K562 (cell line): Measurements from ENCODE around the gene CUL2. TPM values are rescaled to one million over a fixed set of nuclear protein-coding genes. Genes with fewer than 3 reads are reported as not detected.

Experiments used
- ATAC-seq: fragments of 200-7000 bp; cut with Tn5 transposase; 3 replicates; pipeline ENCODE4 v1.9.1; 2020; ENCODE audit warnings: moderate library complexity
- BruUV-seq: library from RNA; stranded (reverse); fragments of 400-500 nt; replicated peaks from 2 replicates; lab custom pipeline; 2021; lab: Mats Ljungman, UMichigan
- CTCF ChIA-PET: fragments of 300-600 bp; formaldehyde crosslinking; extraction: SDS; loops from one replicate; lab custom pipeline; 2021; ENCODE audit warnings: low intra/inter-chr PET ratio; lab: Yijun Ruan, JAX
- POLR2A ChIA-PET: fragments of 300-600, 350-650 bp; sonication (Branson Sonifier 250); formaldehyde crosslinking; extraction: SDS; loops from one replicate; lab custom pipeline; 2021; ENCODE audit warnings: antibody characterized with exemption, inconsistent platforms; lab: Yijun Ruan, JAX
- DNase-seq, 4 experiments: peaks; one replicate each; pipeline versions ENCODE4 v3.0.0 to v3.0.0-alpha.2; 2011 to 2018; ENCODE audit warnings: low spot score in 3 of 4, mixed read lengths in 3 of 4; ENCODE audit errors: extremely low read depth in 1 of 4
- FAIRE-seq: peaks from 2 replicates; lab custom pipeline; 2011; peaks lifted over from hg19 to GRCh38; lab: Jason Lieb, UNC
- H2AFZ ChIP-seq: 2 replicates; pipeline ENCODE4 v1.6.0; 2011; ENCODE audit warnings: low read depth, low read length, control low read depth, inconsistent platforms
- H3K27ac ChIP-seq: fragments of 200-600 bp; 3 replicates; pipeline ENCODE4 v1.8.0; 2011; ENCODE audit warnings: low read depth, mild to moderate bottlenecking, control low read depth, inconsistent platforms, low read length, moderate library complexity, mixed read lengths; ENCODE audit errors: extremely low read depth
- H3K27me3 ChIP-seq, 2 experiments: fragments of 300-600 bp in 1 of 2; 2 replicates in 1 of 2; 3 replicates in 1 of 2; pipeline versions ENCODE4 v1.6.0 to v1.8.0; 2011; ENCODE audit warnings: inconsistent platforms in 2 of 2, low read length in 2 of 2, mild to moderate bottlenecking in 1 of 2, mixed read lengths in 1 of 2, moderate library complexity in 1 of 2; ENCODE audit not compliant: control insufficient read depth in 2 of 2, insufficient read depth in 2 of 2
- H3K36me3 ChIP-seq: fragments of 300-600 bp; 3 replicates; pipeline ENCODE4 v1.8.0; 2011; ENCODE audit warnings: mild to moderate bottlenecking, low read length, inconsistent platforms; ENCODE audit not compliant: control insufficient read depth, insufficient read depth
- H3K4me1 ChIP-seq, 2 experiments: fragments of 200-600 bp in 1 of 2; replicated peaks in 1 of 2; 2 replicates in 1 of 2; 3 replicates in 1 of 2; pipeline versions ENCODE4 v1.5.1 to v1.8.0; 2011; ENCODE audit warnings: inconsistent platforms in 2 of 2, low read length in 2 of 2, mild to moderate bottlenecking in 1 of 2, mixed read lengths in 1 of 2, moderate library complexity in 1 of 2; ENCODE audit not compliant: control insufficient read depth in 2 of 2, insufficient read depth in 2 of 2
- H3K4me2 ChIP-seq: 2 replicates; pipeline ENCODE4 v1.6.1; 2011; ENCODE audit warnings: low read length, control low read depth, inconsistent platforms, mixed read lengths; ENCODE audit not compliant: insufficient read depth
- H3K4me3 ChIP-seq: fragments of 200-600 bp; sonication (generic), shearing (Covaris generic); 2 replicates; pipeline ENCODE4 v1.5.1; 2016; ENCODE audit warnings: control low read depth, inconsistent platforms
- H3K79me2 ChIP-seq: fragments of 200-600 bp; 3 replicates; pipeline ENCODE4 v1.8.0; 2011; ENCODE audit warnings: low read length, inconsistent platforms; ENCODE audit not compliant: control insufficient read depth, insufficient read depth
- H3K9ac ChIP-seq, 2 experiments: 2 replicates each; pipeline versions ENCODE4 v1.6.0 to v1.6.1; 2011; ENCODE audit warnings: low read depth in 2 of 2, low read length in 2 of 2, control low read depth in 1 of 2, inconsistent platforms in 1 of 2, mild to moderate bottlenecking in 1 of 2, mixed read lengths in 1 of 2; ENCODE audit not compliant: insufficient read depth in 1 of 2
- H3K9me1 ChIP-seq: one replicate; pipeline ENCODE4 v1.6.0; 2011; ENCODE audit warnings: inconsistent platforms, mild to moderate bottlenecking, low read length, moderate library complexity; ENCODE audit not compliant: control insufficient read depth, insufficient read depth
- H3K9me3 ChIP-seq: replicated peaks from 2 replicates; pipeline ENCODE4 v1.5.1; 2011; ENCODE audit warnings: low read depth, low read length, inconsistent platforms; ENCODE audit not compliant: control insufficient read depth, insufficient read depth
- H4K20me1 ChIP-seq: replicated peaks from 2 replicates; pipeline ENCODE4 v1.6.1; 2011; ENCODE audit warnings: low read length, inconsistent platforms, mixed read lengths; ENCODE audit not compliant: control insufficient read depth, insufficient read depth
- CCNT2 ChIP-seq: IDR thresholded peaks from 2 replicates; pipeline ENCODE4 v1.6.1; 2011; ENCODE audit warnings: borderline replicate concordance, low read depth, mild to moderate bottlenecking, moderate library complexity, mixed read lengths, low read length; ENCODE audit not compliant: insufficient read length; ENCODE audit errors: extremely low read depth
- HDGF ChIP-seq: fragments of 450-650 bp; IDR thresholded peaks from 2 replicates; pipeline ENCODE4 v1.6.1; 2016
- MBD2 ChIP-seq: sonication (generic); IDR thresholded peaks from 2 replicates; pipeline ENCODE4 v1.6.1; 2016; ENCODE audit warnings: low read depth, borderline replicate concordance
- MEIS2 ChIP-seq: fragments of 450-650 bp; IDR thresholded peaks from 2 replicates; pipeline ENCODE4 v1.6.1; 2014; ENCODE audit warnings: mild to moderate bottlenecking; ENCODE audit not compliant: partially characterized antibody
- TOE1 ChIP-seq, 2 experiments: fragments of 450-650 bp in 1 of 2; sonication (generic) in 1 of 2; formaldehyde crosslinking in 1 of 2; IDR thresholded peaks; 2 replicates each; pipeline versions ENCODE4 v1.7.1 to v1.8.0; 2016 to 2022; ENCODE audit warnings: borderline replicate concordance in 2 of 2, mild to moderate bottlenecking in 2 of 2, antibody characterized with exemption in 1 of 2, inconsistent platforms in 1 of 2, low read depth in 1 of 2, missing genetic modification reagents in 1 of 2, moderate library complexity in 1 of 2
- ZNF717 ChIP-seq: fragments of 250-450 bp; sonication (Bioruptor Pico); IDR thresholded peaks from 2 replicates; pipeline ENCODE4 v1.5.0; 2021
- WGBS: fragments of 100-300 bp; shearing (Covaris generic); methylation state at CpG from one replicate; pipeline ENCODE4 v1.1.6; 2016; ENCODE audit warnings: low coverage, mixed read lengths; ENCODE audit not compliant: insufficient coverage; ENCODE audit errors: missing lambda C conversion rate; 5-methylcytosine and 5-hydroxymethylcytosine counted together
- in situ Hi-C: fragments of 300-500 bp; cut with MboI; formaldehyde crosslinking; loops from 4 replicates; pipeline ENCODE4 v1.15.0; 2018; ENCODE audit warnings: inconsistent platforms, mixed read lengths
- intact Hi-C: fragments of 100-400 bp; cut with micrococcal nuclease; formaldehyde crosslinking; loops from 2 replicates; pipeline ENCODE4 v1.14.2; 2022
- polyA plus RNA-seq, 8 experiments: library from polyadenylated mRNA; depleted of rRNA in 4 of 8; stranded (reverse) in 5 of 8; unstranded in 3 of 8; fragments of >200 nt; fragmentation: Nextera tagmentation in 2 of 8; fragmentation: Illumina TruSeq in 1 of 8; extraction: Ambion mirVana in 2 of 8; extraction: Trizol in 1 of 8; gene quantifications; 2 replicates each; pipeline versions ENCODE4 v1.2.1 to v1.2.3, GENCODE V29; 2011 to 2014; ENCODE audit warnings: inconsistent platforms in 1 of 8, missing spikeins in 1 of 8
- total RNA-seq, 7 experiments: library from RNA; depleted of rRNA in 6 of 7; stranded (reverse); fragments of >200 nt in 6 of 7; fragmentation: Illumina TruSeq in 2 of 7; extraction: Trizol in 2 of 7; gene quantifications; 2 replicates each; pipeline versions ENCODE4 v1.2.1 to v1.2.3, GENCODE V29; 2011 to 2021; ENCODE audit warnings: low replicate concordance in 1 of 7
- TF ChIP-seq, protein P1 (sequence below): fragments of 450-650 bp; IDR thresholded peaks from 2 replicates; pipeline ENCODE4 v1.6.1; 2016
- TF ChIP-seq, protein P2 (sequence below): fragments of 250-450 bp; sonication (Bioruptor Pico); IDR thresholded peaks from 2 replicates; pipeline ENCODE4 v1.4.0; 2020; ENCODE audit warnings: mild to moderate bottlenecking
- TF ChIP-seq, protein P3 (sequence below), 2 experiments: fragments of 450-650 bp in 1 of 2; IDR thresholded peaks; 2 replicates each; pipeline ENCODE4 v1.6.1; 2011 to 2017; ENCODE audit warnings: low read depth in 2 of 2, antibody characterized with exemption in 1 of 2, borderline replicate concordance in 1 of 2, low read length in 1 of 2, mild to moderate bottlenecking in 1 of 2, mixed read lengths in 1 of 2; ENCODE audit not compliant: control insufficient read depth in 1 of 2
- TF ChIP-seq, protein P4 (sequence below), 2 experiments: IDR thresholded peaks in 1 of 2; conservative IDR thresholded peaks in 1 of 2; 2 replicates each; pipeline ENCODE4 v1.6.1; 2016; ENCODE audit warnings: low read depth in 2 of 2, mild to moderate bottlenecking in 1 of 2, missing compliant biosample characterization in 1 of 2, missing genetic modification characterization in 1 of 2, moderate library complexity in 1 of 2

CUL2 gene
- total and polyA plus RNA-seq, 9 of the 15 experiments (the other 6 are each of a cell fraction or from before 2014, with no cell fraction given) = 17.3 to 46.3 (median 41.2) TPM

- peak overlapping the region; percentile 100 for H2AFZ ChIP-seq
- H3K4me1 ChIP-seq = peaks cover 0 to 15% of the 10 kb centered on the region in 2 experiments; a peak in 3 of 5 replicates
- peak overlapping the region; percentile 95; the same call in 2 of the 3 replicates for H3K27ac ChIP-seq
- ChIA-PET CTCF (no interaction called here), POLR2A (interaction anchor here (1.2 to 1.7 kb wide), 3 partner anchors 17 to 106 kb away, joined by 4 read pairs; partner anchors contain the start of gene CREM)
- peak overlapping the region; percentile 71 for H3K4me3 ChIP-seq
- peak; percentile 44 to 62 (median 60) for DNase-seq
- H4K20me1 ChIP-seq = 0 out of 2 replicates have a peak, but pooled peaks cover 4% of the 10 kb centered on the region
- in situ Hi-C loops = no loop called here
- H3K27me3 ChIP-seq = no peaks in the 10 kb centered on the region
- FAIRE-seq = no peak
- under 1% methylated on average over 8 of the region's 27 CpGs for whole genome bisulfite sequencing
- H3K79me2 ChIP-seq = peaks cover 52% of the 10 kb centered on the region
- H3K4me2 ChIP-seq = peak overlapping the region; percentile 100
- H3K36me3 ChIP-seq = peaks cover 12% of the 10 kb centered on the region; the same call in 1 of the 3 replicates
- no TSS peak for BruUV-seq
- H3K9ac ChIP-seq = peak overlapping the region; percentile 98 to 99
- ATAC-seq = peak; percentile 66
- intact Hi-C loops = loop anchor here (10.0 kb wide), 1 partner anchor 95 kb away; no protein-coding TSS in a partner anchor
- no peaks in the 10 kb centered on the region for H3K9me1 ChIP-seq
- H3K9me3 ChIP-seq = peaks cover 6% of the 10 kb centered on the region; the same call in 1 of the 2 replicates
- TF ChIP-seq, protein P1, sequence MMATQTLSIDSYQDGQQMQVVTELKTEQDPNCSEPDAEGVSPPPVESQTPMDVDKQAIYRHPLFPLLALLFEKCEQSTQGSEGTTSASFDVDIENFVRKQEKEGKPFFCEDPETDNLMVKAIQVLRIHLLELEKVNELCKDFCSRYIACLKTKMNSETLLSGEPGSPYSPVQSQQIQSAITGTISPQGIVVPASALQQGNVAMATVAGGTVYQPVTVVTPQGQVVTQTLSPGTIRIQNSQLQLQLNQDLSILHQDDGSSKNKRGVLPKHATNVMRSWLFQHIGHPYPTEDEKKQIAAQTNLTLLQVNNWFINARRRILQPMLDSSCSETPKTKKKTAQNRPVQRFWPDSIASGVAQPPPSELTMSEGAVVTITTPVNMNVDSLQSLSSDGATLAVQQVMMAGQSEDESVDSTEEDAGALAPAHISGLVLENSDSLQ = peak; percentile 87
- TF ChIP-seq, protein P2, sequence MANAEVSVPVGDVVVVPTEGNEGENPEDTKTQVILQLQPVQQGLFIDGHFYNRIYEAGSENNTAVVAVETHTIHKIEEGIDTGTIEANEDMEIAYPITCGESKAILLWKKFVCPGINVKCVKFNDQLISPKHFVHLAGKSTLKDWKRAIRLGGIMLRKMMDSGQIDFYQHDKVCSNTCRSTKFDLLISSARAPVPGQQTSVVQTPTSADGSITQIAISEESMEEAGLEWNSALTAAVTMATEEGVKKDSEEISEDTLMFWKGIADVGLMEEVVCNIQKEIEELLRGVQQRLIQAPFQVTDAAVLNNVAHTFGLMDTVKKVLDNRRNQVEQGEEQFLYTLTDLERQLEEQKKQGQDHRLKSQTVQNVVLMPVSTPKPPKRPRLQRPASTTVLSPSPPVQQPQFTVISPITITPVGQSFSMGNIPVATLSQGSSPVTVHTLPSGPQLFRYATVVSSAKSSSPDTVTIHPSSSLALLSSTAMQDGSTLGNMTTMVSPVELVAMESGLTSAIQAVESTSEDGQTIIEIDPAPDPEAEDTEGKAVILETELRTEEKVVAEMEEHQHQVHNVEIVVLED (CRISPR knock-in tag) = no peak
- TF ChIP-seq, protein P3, sequence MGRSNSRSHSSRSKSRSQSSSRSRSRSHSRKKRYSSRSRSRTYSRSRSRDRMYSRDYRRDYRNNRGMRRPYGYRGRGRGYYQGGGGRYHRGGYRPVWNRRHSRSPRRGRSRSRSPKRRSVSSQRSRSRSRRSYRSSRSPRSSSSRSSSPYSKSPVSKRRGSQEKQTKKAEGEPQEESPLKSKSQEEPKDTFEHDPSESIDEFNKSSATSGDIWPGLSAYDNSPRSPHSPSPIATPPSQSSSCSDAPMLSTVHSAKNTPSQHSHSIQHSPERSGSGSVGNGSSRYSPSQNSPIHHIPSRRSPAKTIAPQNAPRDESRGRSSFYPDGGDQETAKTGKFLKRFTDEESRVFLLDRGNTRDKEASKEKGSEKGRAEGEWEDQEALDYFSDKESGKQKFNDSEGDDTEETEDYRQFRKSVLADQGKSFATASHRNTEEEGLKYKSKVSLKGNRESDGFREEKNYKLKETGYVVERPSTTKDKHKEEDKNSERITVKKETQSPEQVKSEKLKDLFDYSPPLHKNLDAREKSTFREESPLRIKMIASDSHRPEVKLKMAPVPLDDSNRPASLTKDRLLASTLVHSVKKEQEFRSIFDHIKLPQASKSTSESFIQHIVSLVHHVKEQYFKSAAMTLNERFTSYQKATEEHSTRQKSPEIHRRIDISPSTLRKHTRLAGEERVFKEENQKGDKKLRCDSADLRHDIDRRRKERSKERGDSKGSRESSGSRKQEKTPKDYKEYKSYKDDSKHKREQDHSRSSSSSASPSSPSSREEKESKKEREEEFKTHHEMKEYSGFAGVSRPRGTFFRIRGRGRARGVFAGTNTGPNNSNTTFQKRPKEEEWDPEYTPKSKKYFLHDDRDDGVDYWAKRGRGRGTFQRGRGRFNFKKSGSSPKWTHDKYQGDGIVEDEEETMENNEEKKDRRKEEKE (IDR thresholded peaks at IDR 0.05; ENCODE audit: borderline replicate concordance in 1 of 2, control insufficient read depth in 1 of 2, low read depth in 2 of 2, low read length in 1 of 2) = no peak
- TF ChIP-seq ZNF717 (CRISPR knock-in tag) (no peak), TOE1 (IDR thresholded peaks at IDR 0.05; ENCODE audit: borderline replicate concordance) (no peak), TOE1 (CRISPR knock-in tag; IDR thresholded peaks at IDR 0.05; ENCODE audit: borderline replicate concordance, low read depth) (no peak), MEIS2 (peak; percentile 88), HDGF (no peak), MBD2 (no peak), CCNT2 (peak; percentile 7)
- TF ChIP-seq, protein P4, sequence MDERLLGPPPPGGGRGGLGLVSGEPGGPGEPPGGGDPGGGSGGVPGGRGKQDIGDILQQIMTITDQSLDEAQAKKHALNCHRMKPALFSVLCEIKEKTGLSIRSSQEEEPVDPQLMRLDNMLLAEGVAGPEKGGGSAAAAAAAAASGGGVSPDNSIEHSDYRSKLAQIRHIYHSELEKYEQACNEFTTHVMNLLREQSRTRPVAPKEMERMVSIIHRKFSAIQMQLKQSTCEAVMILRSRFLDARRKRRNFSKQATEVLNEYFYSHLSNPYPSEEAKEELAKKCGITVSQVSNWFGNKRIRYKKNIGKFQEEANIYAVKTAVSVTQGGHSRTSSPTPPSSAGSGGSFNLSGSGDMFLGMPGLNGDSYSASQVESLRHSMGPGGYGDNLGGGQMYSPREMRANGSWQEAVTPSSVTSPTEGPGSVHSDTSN (CRISPR knock-in tag; IDR thresholded peaks at IDR 0.05; ENCODE audit: low read depth) = no peak
- TF ChIP-seq, protein P4 (tag; conservative IDR thresholded peaks at IDR 0.05; ENCODE audit: low read depth) = peak; percentile 90
Observed at GRCh38 chr10:35089611-35090161, 455 bp downstream of the CUL2 start.
